ENCODE data around the gene WDPCP.
"Not testable (repeated sequence)": the region's sequence is repeated elsewhere in the genome, so short reads cannot be mapped to it uniquely, and the experiment has no call there.

DNA sequence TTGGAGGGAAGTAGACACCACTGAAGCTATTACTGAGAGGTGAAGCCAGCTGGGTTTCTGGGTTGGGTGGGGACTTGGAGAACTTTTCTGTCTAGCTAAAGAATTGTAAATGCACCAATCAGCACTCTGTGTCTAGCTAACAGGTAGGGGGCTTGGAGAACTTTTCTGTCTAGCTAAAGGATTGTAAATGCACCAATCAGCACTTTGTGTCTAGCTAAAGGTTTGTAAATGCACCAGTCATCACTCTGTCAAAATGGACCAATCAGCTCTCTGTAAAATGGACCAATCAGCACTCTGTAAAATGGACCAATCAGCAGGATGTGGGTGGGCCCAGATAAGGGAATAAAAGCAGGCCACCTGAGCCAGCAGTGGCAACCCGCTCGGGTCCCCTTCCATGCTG lies 266.3 kb downstream of the WDPCP start:
- not testable (repeated sequence) for TF ChIP-seq CTCF (IDR thresholded peaks at IDR 0.05; ENCODE audit: low read depth, low read length); POLR2A (IDR thresholded peaks at IDR 0.05; ENCODE audit: extremely low read depth, insufficient read length)
- TF ChIP-seq, protein P1, sequence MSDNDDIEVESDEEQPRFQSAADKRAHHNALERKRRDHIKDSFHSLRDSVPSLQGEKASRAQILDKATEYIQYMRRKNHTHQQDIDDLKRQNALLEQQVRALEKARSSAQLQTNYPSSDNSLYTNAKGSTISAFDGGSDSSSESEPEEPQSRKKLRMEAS (IDR thresholded peaks at IDR 0.05; ENCODE audit: low read depth, low read length), result not testable (repeated sequence)

All from NB4 (cell line).